ENCODE data around the gene JADE1.

JADE1 gene

GRCh38 chr4:128844931-128845330 lies 35.4 kb downstream of the JADE1 start:
- DNase-seq (ENCODE audit: low spot score): no peak

GRCh38 chr4:128846063-128846462 lies 36.6 kb downstream of the JADE1 start:
- no peak for DNase-seq (ENCODE audit: low spot score)

- no peak for DNase-seq (ENCODE audit: low spot score)
These were observed 37.7 kb downstream of the JADE1 start for GRCh38 chr4:128847082-128847724.

GRCh38 chr4:128848461-128848860 lies 39.0 kb downstream of the JADE1 start:
- DNase-seq (ENCODE audit: low spot score): no peak

GRCh38 chr4:128850252-128850651 lies 40.8 kb downstream of the JADE1 start:
- DNase-seq (ENCODE audit: low spot score): no peak

- DNase-seq (ENCODE audit: low spot score): no peak
These were observed 44.2 kb downstream of the JADE1 start for GRCh38 chr4:128853741-128854140.

- no peak for DNase-seq (ENCODE audit: low spot score)
These were observed 44.9 kb downstream of the JADE1 start for GRCh38 chr4:128854433-128854832.

GRCh38 chr4:128855621-128856020 lies 46.1 kb downstream of the JADE1 start:
- no peak for DNase-seq (ENCODE audit: low spot score)

GRCh38 chr4:128856246-128856645 lies 46.7 kb downstream of the JADE1 start:
- no peak for DNase-seq (ENCODE audit: low spot score)

GRCh38 chr4:128858879-128859671 lies 49.6 kb downstream of the JADE1 start:
- DNase-seq (ENCODE audit: low spot score): no peak

GRCh38 chr4:128859887-128860677 lies 50.6 kb downstream of the JADE1 start:
- DNase-seq (ENCODE audit: low spot score): no peak

GRCh38 chr4:128861856-128862518 lies 52.5 kb downstream of the JADE1 start:
- DNase-seq (ENCODE audit: low spot score): no peak

GRCh38 chr4:128862608-128863311 lies 53.3 kb downstream of the JADE1 start:
- no peak for DNase-seq (ENCODE audit: low spot score)

- DNase-seq (ENCODE audit: low spot score): peak; percentile 86
These were observed 54.0 kb downstream of the JADE1 start for GRCh38 chr4:128863312-128864075.

- no peak for DNase-seq (ENCODE audit: low spot score)
These were observed 55.6 kb downstream of the JADE1 start for GRCh38 chr4:128865132-128865531.

GRCh38 chr4:128866269-128866668 lies 56.8 kb downstream of the JADE1 start:
- DNase-seq (ENCODE audit: low spot score): no peak

GRCh38 chr4:128866691-128867090 lies 57.2 kb downstream of the JADE1 start:
- no peak for DNase-seq (ENCODE audit: low spot score)

GRCh38 chr4:128868758-128869157 lies 59.3 kb downstream of the JADE1 start:
- DNase-seq (ENCODE audit: low spot score): no peak

GRCh38 chr4:128869776-128870509 lies 60.4 kb downstream of the JADE1 start:
- DNase-seq (ENCODE audit: low spot score): no peak

GRCh38 chr4:128871948-128872347 lies 62.4 kb downstream of the JADE1 start:
- DNase-seq (ENCODE audit: low spot score): no peak
